GM12878 (cell line): ENCODE results near the gene NKAIN2. TPM values are rescaled to one million over a fixed set of nuclear protein-coding genes. Genes with fewer than 3 reads are reported as not detected.

Experiments
- ATAC-seq: fragments of 200-7000 bp; cut with Tn5 transposase; 3 replicates; pipeline ENCODE4 v1.9.1; 2020; ENCODE audit warnings: mild to moderate bottlenecking, moderate library complexity
- BruUV-seq: library from RNA; stranded (reverse); fragments of 400-500 nt; replicated peaks from 2 replicates; lab custom pipeline; 2021; lab: Mats Ljungman, UMichigan
- CTCF ChIA-PET: fragments of 300-600 bp; sonication (Branson Sonifier 250); formaldehyde crosslinking; extraction: SDS; loops from one replicate; lab custom pipeline; 2021; ENCODE audit warnings: inconsistent platforms; lab: Yijun Ruan, JAX
- POLR2A ChIA-PET: fragments of 350-600 bp; formaldehyde crosslinking; extraction: SDS; loops from one replicate; lab custom pipeline; 2021; ENCODE audit warnings: inconsistent platforms; lab: Charles Lee
- RAD21 ChIA-PET: fragments of 300-600 bp; sonication (Branson Sonifier 250); formaldehyde crosslinking; loops from one replicate; lab custom pipeline; 2023; ENCODE audit warnings: antibody characterized with exemption; ENCODE audit not compliant: unreplicated experiment; lab: Charles Lee
- SMC1A ChIA-PET: fragments of 300-600 bp; sonication (Branson Sonifier 250); formaldehyde crosslinking; loops from one replicate; lab custom pipeline; 2023; ENCODE audit not compliant: unreplicated experiment, uncharacterized antibody; lab: Charles Lee
- DNase-seq: peaks from one replicate; pipeline ENCODE4 v3.0.0-alpha.2; 2011; ENCODE audit warnings: low read depth, low spot score
- FAIRE-seq: peaks from 3 replicates; lab custom pipeline; 2011; peaks lifted over from hg19 to GRCh38; lab: Jason Lieb, UNC
- H2AFZ ChIP-seq: 2 replicates; pipeline ENCODE4 v1.6.0; 2011; ENCODE audit warnings: low read depth, low read length, control low read depth; ENCODE audit not compliant: control insufficient read depth
- H3K27ac ChIP-seq: 2 replicates; pipeline ENCODE4 v1.5.1; 2011; ENCODE audit warnings: control low read depth; ENCODE audit not compliant: control insufficient read depth, insufficient read depth
- H3K27me3 ChIP-seq, 2 experiments: replicated peaks in 1 of 2; 2 replicates each; pipeline versions ENCODE4 v1.6.0 to v1.6.1; 2011; ENCODE audit warnings: low read length in 1 of 2; ENCODE audit not compliant: control insufficient read depth in 2 of 2, insufficient read depth in 2 of 2
- H3K36me3 ChIP-seq, 2 experiments: 2 replicates each; pipeline ENCODE4 v1.5.1; 2011; ENCODE audit warnings: low read length in 1 of 2; ENCODE audit not compliant: control insufficient read depth in 2 of 2, insufficient read depth in 2 of 2
- H3K4me1 ChIP-seq: 2 replicates; pipeline ENCODE4 v1.6.1; 2011; ENCODE audit warnings: mild to moderate bottlenecking, low read length, moderate library complexity, mixed read lengths; ENCODE audit not compliant: control insufficient read depth, insufficient read depth
- H3K4me2 ChIP-seq: 2 replicates; pipeline ENCODE4 v1.6.0; 2011; ENCODE audit warnings: control low read depth; ENCODE audit not compliant: control insufficient read depth, insufficient read depth
- H3K4me3 ChIP-seq: fragments of 200-600 bp; sonication (generic); 2 replicates; pipeline ENCODE4 v1.5.1; 2016
- H3K79me2 ChIP-seq: 2 replicates; pipeline ENCODE4 v1.6.0; 2011; ENCODE audit warnings: low read length; ENCODE audit not compliant: control insufficient read depth, insufficient read depth
- H3K9ac ChIP-seq: 2 replicates; pipeline ENCODE4 v1.8.0; 2011; ENCODE audit warnings: low read length, control low read depth, mixed read lengths; ENCODE audit not compliant: control insufficient read depth, insufficient read depth
- H3K9me3 ChIP-seq: replicated peaks from 3 replicates; pipeline ENCODE4 v1.5.1; 2011; ENCODE audit warnings: mild to moderate bottlenecking, low read length; ENCODE audit not compliant: control insufficient read depth, insufficient read depth
- H4K20me1 ChIP-seq: 2 replicates; pipeline ENCODE4 v1.6.0; 2011; ENCODE audit not compliant: control insufficient read depth, insufficient read depth
- ASH2L ChIP-seq: fragments of 300-600, 200-600 bp; sonication (generic); IDR thresholded peaks from 2 replicates; pipeline ENCODE4 v1.6.1; 2017; ENCODE audit warnings: low read depth, mild to moderate bottlenecking, borderline replicate concordance
- BCLAF1 ChIP-seq: fragments of 450-650 bp; IDR thresholded peaks from 2 replicates; pipeline ENCODE4 v1.6.1; 2017; ENCODE audit warnings: antibody characterized with exemption, mild to moderate bottlenecking, moderate library complexity
- CBX3 ChIP-seq: fragments of 200-600 bp; sonication (generic); IDR thresholded peaks from 2 replicates; pipeline ENCODE4 v1.6.1; 2016; ENCODE audit warnings: low read depth, borderline replicate concordance
- CBX5 ChIP-seq: sonication (generic); IDR thresholded peaks from 2 replicates; pipeline ENCODE4 v1.6.1; 2016; ENCODE audit warnings: low read depth, moderate library complexity, mild to moderate bottlenecking, inconsistent platforms
- CREM ChIP-seq: IDR thresholded peaks from 2 replicates; pipeline ENCODE4 v1.6.1; 2014; ENCODE audit warnings: antibody characterized with exemption, low read depth
- EED ChIP-seq: sonication (generic); IDR thresholded peaks from 2 replicates; pipeline ENCODE4 v1.6.1; 2016; ENCODE audit warnings: antibody characterized with exemption, low read depth
- ESRRA ChIP-seq: IDR thresholded peaks from 2 replicates; pipeline ENCODE4 v1.6.1; 2012; ENCODE audit warnings: mild to moderate bottlenecking, low read length, improper control_type of control experiment
- FOS ChIP-seq: IDR thresholded peaks from 3 replicates; pipeline ENCODE4 v1.6.1; 2011; ENCODE audit warnings: borderline replicate concordance; ENCODE audit not compliant: insufficient read length; ENCODE audit errors: extremely low read depth
- HSF1 ChIP-seq: fragments of 150-350 bp; IDR thresholded peaks from 2 replicates; pipeline ENCODE4 v1.6.1; 2014; ENCODE audit warnings: mild to moderate bottlenecking, low read depth, low read length
- IRF4 ChIP-seq: IDR thresholded peaks from 2 replicates; pipeline ENCODE4 v1.6.1; 2011; ENCODE audit warnings: low read depth, low read length
- MEF2A ChIP-seq: IDR thresholded peaks from 2 replicates; pipeline ENCODE4 v1.6.1; 2011; ENCODE audit warnings: low read depth, mild to moderate bottlenecking, low read length, moderate library complexity; ENCODE audit not compliant: insufficient read depth
- PML ChIP-seq: IDR thresholded peaks from 2 replicates; pipeline ENCODE4 v1.6.1; 2012; ENCODE audit warnings: low read length, inconsistent platforms
- POLR2AphosphoS2 ChIP-seq: IDR thresholded peaks from 2 replicates; pipeline ENCODE4 v1.6.1; 2011; ENCODE audit warnings: low read depth, mild to moderate bottlenecking, low read length, improper control_type of control experiment, moderate library complexity
- POU2F2 ChIP-seq: IDR thresholded peaks from 3 replicates; pipeline ENCODE4 v1.6.1; 2011; ENCODE audit warnings: low read depth, mild to moderate bottlenecking, low read length, borderline replicate concordance
- PRDM15 ChIP-seq: fragments of 450-650 bp; formaldehyde crosslinking; IDR thresholded peaks from 2 replicates; pipeline ENCODE4 v1.4.0; 2020; ENCODE audit warnings: mild to moderate bottlenecking, moderate library complexity
- RUNX3 ChIP-seq: IDR thresholded peaks from 2 replicates; pipeline ENCODE4 v1.6.1; 2012; ENCODE audit warnings: low read length, inconsistent platforms
- SREBF2 ChIP-seq: IDR thresholded peaks from 2 replicates; pipeline ENCODE4 v1.6.1; 2012; ENCODE audit warnings: mild to moderate bottlenecking, low read length
- STAT3 ChIP-seq: IDR thresholded peaks from 2 replicates; pipeline ENCODE4 v1.6.1; 2011; ENCODE audit warnings: low read depth, low read length, improper control_type of control experiment
- WGBS: methylation state at CpG from one replicate; pipeline ENCODE4 v1.1.6; 2016; ENCODE audit warnings: low lambda C conversion rate; ENCODE audit not compliant: insufficient replicate concordance, insufficient coverage; ENCODE audit errors: missing lambda C conversion rate; 5-methylcytosine and 5-hydroxymethylcytosine counted together
- in situ Hi-C: fragments of 300-500 bp; cut with MboI; formaldehyde crosslinking; loops from 9 replicates; pipeline ENCODE4 v1.14.3; 2018; ENCODE audit warnings: mixed read lengths
- intact Hi-C: fragments of 100-400 bp; cut with micrococcal nuclease; formaldehyde crosslinking; loops from one replicate; pipeline ENCODE4 v1.14.2; 2022; ENCODE audit not compliant: unreplicated experiment
- polyA plus RNA-seq, 11 experiments: library from polyadenylated mRNA; depleted of rRNA in 4 of 11; unstranded in 6 of 11; stranded (reverse) in 5 of 11; fragments of >200 nt; fragmentation: Nextera tagmentation in 4 of 11; fragmentation: Illumina TruSeq in 1 of 11; extraction: Ambion mirVana in 4 of 11; extraction: Trizol in 1 of 11; gene quantifications; 1 replicate in 1 of 11; 2 replicates in 10 of 11; pipeline versions ENCODE4 v1.2.1 to v1.2.3, GENCODE V29; 2011 to 2016; ENCODE audit warnings: inconsistent platforms in 2 of 11, missing spikeins in 2 of 11, low read depth in 1 of 11
- total RNA-seq, 4 experiments: library from RNA; depleted of rRNA in 3 of 4; stranded (reverse); fragments of >200 nt in 3 of 4; fragmentation: Illumina TruSeq in 1 of 4; extraction: Trizol in 1 of 4; gene quantifications; 2 replicates each; pipeline versions ENCODE4 v1.2.1 to v1.2.3, GENCODE V29; 2013 to 2021

NKAIN2 gene
- total and polyA plus RNA-seq, 10 of the 15 experiments (the other 5 are each of a cell fraction or from before 2014, with no cell fraction given) = not detected

- no peak for TF ChIP-seq SREBF2
Measured at GRCh38 chr6:124633655-124634054, 830.0 kb downstream of the NKAIN2 start (continued).

GRCh38 chr6:124640432-124640831 lies 836.8 kb downstream of the NKAIN2 start:
- POLR2A ChIA-PET = no interaction called here
- no peak for ATAC-seq
- TF ChIP-seq STAT3 = no peak
- TF ChIP-seq EED = no peak
- TF ChIP-seq CREM = no peak
- no peak for TF ChIP-seq CBX5
- no peak for TF ChIP-seq MEF2A
- TF ChIP-seq IRF4 = no peak
- TF ChIP-seq BCLAF1 = no peak
- no peak for TF ChIP-seq POLR2AphosphoS2
- no peak for TF ChIP-seq PML
- no peak for TF ChIP-seq CBX3
- no peak for TF ChIP-seq RUNX3
- TF ChIP-seq FOS = no peak
- TF ChIP-seq HSF1 = no peak
- no peak for TF ChIP-seq ASH2L
- no peak for TF ChIP-seq PRDM15 (CRISPR knock-in tag)
- no peak for TF ChIP-seq ESRRA
- TF ChIP-seq POU2F2 = no peak

More at GRCh38 chr6:124640432-124640831, 836.8 kb downstream of the NKAIN2 start:
- no peak for FAIRE-seq
- intact Hi-C loops (no loop called here), in situ Hi-C loops (no loop called here)
- Histone ChIP-seq H3K4me3 (no peak overlapping the region), H3K27me3 (no peaks in the 10 kb centered on the region), H3K9ac (no peak overlapping the region), H3K27ac (no peak overlapping the region), H3K79me2 (no peaks in the 10 kb centered on the region), H2AFZ (no peak overlapping the region), H3K36me3 (no peaks in the 10 kb centered on the region), H3K9me3 (no peaks in the 10 kb centered on the region), H3K4me2 (no peak overlapping the region), H3K4me1 (no peaks in the 10 kb centered on the region), H4K20me1 (no peaks in the 10 kb centered on the region)
- ChIA-PET SMC1A (interaction anchor here (2.0 kb wide), 1 partner anchor 10 kb away, joined by 4 read pairs; no protein-coding TSS in a partner anchor), RAD21 (no interaction called here), CTCF (no interaction called here)
- no peak for DNase-seq
- WGBS = 27% methylated on average over 4 of the region's 4 CpGs
- no TSS peak for BruUV-seq
